Stimulated activated CD4-positive, alpha-beta T cell treated with anti-CD3 and anti-CD28 coated beads, Interleukin-12 subunit alpha, Interleukin-12 subunit beta, amount 100 ng/mL, for 48 hours (primary cell): ENCODE data around the gene IFRD2.
"Not testable (repeated sequence)": the region's sequence is repeated elsewhere in the genome, so short reads cannot be mapped to it uniquely, and the experiment has no call there.

Experiments used
- DNase-seq, 3 donors: peaks; one replicate each; pipeline ENCODE4 v3.0.0-alpha.2; 2020; ENCODE audit warnings: low read depth in 2 of 3, low spot score in 1 of 3

Gene IFRD2

DNA sequence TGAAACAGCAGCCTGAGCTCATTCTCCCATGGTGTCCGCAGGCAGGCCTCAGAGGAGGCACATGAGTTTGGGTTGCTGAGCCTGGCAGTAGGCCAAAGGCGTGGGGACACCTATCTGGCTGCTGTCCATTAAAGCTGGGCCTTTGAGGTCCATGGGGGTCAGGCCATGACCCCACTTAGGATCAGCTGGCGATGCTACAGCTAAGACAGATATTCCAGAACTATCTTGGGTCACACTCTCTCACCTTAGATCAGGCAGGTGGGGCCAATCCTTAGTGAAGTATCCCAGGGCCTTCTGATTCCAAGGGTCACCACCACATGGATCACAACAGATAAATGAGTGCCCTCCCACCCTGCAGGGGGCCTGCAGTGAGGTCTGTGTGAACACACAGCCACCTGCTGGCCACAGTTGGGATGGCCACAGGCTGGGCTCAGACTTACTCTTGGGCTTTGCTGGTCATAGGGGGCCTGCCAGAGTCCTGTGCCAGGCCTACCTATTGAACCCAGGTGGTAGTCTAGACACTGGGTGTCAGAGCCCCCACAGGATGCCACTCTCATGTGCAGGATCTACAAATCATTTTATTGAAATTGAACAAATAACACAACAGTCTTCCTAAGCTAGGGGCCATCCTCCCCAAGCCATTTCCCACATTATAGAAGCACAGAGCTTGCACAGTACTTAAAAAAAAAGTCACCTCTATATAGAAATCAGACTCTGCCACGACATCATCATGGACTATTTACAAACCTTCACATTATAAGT is 32.3 kb upstream of the IFRD2 start:
- peak in 2 of 3 donors; percentile 32 to 52 for DNase-seq

DNA sequence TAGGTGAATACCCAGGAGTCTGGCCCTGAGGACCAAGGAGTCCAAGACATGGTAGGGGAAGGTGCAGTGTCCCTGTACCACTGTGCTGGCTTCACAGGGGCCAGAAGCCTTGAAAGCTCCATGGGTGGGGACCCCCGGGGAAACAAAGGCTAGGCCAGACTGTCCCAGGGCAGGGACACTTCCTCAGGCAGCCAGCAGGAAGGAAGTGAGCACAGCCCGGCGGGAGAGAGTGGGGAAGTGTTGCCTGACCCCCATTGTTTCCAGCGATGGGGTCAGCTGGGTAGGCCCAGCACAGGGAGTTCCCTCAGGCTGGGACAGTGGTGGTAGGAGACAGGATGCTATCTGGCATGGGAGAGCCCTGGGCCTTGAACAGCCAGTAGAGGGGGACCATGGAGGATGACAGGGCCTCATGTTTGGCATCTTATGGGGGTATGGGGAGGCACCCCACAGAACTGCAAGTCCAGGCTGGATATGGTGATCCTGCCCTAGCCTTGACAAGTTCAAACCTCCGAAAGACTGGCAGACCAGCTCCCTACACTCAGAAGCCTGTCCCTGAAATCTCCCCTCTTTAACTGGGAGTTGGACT is 31.5 kb upstream of the IFRD2 start:
- no peak for DNase-seq

DNA sequence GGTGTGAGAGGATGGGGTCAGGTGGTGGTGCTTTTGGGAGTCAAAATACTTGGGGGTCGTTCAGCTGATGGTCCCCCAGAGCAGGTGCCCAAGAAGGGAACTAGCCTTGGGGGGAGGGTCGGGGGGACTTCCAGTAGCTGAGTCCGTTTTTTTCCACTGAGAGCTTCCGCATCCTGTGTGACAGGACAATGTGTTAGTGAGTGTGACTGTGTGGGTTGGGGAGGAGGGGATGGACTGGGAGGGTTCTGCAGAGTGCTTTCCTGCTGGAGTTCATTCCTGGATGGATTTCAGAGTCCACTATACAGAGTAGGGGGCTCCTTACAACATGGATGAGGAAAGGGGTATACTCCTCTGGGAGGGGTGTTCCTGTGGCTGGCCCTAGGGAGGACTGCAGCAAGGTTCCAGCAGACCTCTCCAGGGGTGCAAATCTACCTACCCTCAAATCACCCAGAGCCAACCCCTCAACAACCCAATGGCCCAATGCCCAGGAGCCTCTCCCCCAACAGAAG is 30.9 kb upstream of the IFRD2 start:
- DNase-seq, result no peak

DNA sequence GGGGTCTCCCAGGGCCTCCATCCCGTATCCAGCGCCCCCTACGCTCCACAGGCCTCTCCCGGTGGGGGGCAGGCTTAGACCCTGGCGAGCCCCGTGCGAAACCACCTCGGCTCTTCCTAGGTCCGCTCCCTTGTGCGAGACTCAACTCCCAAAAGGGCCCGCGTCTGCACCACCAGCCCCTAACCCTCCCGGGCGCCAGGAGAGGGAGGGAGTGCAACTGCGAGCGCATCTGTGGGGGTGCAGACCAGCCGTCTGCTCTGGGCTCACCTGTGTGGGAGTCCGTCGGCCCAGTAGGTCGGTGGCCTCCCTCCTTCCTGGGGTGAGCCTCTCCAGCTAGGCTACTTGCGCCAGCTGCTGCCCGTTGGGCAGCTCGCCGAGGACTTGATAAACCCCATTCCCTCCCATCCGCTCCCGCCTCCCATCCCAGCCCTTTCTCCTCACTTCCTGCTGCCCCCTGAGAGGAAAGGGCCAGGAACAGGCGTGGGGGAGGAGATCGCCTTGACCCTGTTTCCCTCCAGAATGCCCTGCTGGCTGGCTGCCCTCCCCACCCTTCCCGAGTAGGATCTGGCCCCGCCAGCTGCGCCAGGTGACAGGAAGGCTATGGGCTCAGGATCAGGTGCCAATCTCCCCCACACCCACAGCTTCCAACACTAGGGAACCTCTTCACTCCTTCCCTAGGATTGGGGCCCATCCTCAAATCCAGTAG is 30.3 kb upstream of the IFRD2 start, which contains the start of gene HYAL2:
Gene HYAL2, minus strand, starts transcription at position 360 of the 706 bp plus-strand sequence. CDS start 2,256 bp downstream, outside the sequence.
- no peak for DNase-seq

DNA sequence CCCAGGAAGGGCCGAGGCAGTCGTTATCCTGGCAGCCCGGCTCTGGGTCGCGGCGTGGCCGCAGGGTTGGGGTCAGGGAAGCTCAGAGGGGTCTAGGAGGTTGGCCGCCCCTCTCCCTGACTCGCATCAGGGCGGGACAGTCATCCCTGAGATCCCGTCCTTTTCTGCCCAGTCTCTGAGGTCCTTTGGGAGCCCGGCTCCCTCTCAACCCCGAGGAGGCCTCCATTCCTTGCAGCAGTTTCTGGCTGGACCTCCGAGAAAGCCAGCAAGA is 29.8 kb upstream of the IFRD2 start:
- no peak for DNase-seq

DNA sequence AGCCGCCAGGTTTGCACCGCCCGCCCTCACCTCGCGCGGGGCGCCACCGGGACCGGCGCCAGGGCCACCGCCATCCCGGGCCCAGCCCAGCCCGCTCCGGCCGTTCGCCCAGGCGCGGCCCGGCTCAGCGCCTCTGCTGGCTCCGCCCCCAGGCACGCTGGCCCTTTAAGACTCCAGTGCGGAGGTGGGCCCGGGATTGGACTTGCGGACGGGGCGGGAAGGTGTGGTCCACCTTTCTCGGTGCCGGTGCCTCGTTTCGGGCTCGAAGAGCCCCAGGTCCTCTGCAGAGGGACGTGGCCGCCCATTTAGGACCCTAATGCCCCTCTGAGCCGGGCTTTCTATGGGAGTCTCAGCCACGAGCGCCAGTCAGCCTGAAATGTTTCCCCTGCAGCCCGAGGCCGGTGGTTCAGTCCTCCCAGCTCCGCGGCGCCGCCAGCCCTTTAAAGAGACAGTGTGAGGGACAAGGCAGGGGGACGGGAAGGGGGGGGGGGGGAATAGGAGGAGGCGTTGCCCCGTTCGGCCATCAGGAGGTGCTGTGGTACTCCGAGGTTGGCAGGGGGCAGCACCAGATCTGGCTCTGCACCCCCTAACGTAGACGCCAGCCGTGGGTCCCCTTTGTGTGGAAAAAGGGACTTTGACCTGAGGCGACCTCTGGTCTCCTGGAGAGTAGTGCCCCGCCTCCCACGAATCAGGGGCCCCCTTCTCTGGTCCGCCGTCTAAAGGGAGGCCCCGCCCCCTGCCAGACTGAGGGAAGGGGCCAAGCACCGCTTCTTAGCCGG is 29.3 kb upstream of the IFRD2 start:
- DNase-seq, result peak; percentile 67 to 83 (median 67)

DNA sequence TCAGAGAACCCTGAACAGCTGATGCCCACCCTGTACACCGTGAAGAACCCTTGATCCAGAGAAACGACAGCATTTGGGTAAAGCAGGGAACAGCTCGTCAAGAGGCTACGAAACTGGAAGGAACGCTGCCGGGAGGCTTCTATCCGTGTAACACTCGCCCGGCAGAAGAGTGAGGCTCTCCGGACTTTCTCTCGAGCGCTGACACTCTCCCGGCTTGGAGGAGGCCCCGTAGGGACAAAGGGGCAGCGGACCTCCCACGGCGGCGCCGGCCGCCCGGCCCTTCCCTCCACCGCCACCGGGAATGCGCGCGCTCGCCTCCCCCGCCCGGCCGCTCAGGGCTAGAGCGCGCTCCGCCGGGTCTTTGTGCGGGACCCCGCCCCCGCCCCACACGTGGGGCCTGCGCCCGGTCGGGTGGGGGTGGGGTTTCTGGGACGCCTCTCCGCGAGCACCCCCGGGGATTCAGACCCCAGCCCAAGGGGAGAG is 28.7 kb upstream of the IFRD2 start:
- peak in 1 of 3 donors; percentile 61 for DNase-seq

DNA sequence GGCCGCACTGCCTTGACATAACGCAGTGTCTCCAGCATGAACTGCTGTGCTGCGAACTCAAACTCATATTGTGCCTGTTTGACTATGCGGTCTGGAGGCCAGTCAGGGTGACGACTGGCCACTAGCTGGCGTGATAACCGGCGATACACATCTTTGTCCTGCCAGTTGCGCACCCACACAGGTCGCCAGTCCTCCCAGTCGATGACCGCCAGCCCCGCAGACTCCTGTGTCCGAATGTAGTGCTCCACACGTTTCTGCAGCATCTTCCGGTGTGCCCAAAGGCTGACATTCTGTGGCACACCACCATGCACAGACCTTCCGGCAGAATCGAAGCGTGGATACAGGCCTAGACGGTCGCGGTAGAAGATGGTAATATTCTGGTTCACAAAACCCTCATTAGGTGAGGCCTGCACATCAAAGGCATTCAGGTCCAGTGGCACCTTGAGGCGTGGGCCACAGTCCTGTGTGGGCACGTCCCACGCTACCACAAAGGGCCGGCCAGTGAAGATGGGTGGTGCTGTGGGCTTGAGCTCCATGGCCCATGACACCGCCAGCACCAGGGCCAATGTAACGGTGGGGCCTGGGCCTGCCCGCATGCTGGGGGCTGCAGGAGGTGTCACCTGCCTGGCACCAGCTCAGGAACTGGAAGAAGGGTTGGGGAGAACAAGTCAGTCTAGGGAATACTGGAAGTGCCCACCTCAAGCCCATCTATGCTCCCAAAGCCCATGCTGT is 27.8 kb upstream of the IFRD2 start:
- no peak for DNase-seq

DNA sequence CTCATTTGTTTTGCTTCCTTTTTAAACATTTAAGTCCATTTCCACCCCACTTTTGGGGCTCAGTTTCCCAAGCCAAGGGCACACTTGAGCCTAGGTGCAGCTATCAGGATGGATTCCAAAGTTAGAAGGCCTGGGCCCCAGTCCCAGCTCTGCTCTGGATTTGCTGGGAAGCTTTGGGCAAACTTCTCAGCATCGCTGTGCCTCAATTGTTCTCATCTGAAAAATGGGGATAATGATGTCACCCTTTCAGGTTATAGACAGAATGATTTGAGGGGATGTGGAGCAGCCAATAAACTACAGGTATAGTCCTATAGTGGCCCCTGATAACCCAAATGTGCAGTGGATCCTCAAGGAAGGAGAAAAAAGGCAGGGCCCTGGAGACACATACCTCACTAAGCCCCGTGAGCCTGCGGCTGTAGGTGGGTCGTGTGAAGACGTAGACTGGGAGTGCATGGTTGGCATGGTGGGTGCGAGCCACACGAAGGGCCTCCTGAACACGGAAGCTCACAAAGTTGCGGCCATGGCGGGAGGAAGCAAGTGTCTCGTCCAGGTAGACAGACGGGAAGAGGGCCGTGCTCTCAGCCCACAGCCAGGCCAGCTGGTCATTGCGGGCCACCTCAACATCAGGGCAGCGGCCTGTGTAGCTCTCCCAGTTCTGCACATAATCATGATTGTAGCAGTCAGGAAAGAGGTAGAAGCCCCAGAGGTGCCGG is 27.1 kb upstream of the IFRD2 start:
- no peak for DNase-seq

DNA sequence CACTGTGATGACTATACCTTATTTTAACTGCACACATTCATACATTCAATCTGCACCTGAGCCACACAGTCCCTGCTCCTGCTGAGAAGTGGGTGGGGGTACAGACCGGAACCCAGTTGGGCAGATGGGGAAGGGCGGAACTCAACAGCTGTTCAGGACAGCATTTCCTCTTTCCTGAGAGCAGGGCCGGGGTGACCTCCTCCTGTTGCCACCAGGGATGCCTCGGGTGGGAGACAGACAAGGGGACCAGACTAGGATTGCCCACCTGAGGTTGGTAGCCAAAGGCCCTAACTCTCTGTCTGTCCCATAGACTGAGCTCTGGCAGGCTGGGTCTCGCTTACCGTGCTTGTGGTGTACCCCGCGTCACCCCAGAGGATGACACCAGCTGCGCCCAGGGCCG is 26.4 kb upstream of the IFRD2 start:
- DNase-seq, result no peak

DNA sequence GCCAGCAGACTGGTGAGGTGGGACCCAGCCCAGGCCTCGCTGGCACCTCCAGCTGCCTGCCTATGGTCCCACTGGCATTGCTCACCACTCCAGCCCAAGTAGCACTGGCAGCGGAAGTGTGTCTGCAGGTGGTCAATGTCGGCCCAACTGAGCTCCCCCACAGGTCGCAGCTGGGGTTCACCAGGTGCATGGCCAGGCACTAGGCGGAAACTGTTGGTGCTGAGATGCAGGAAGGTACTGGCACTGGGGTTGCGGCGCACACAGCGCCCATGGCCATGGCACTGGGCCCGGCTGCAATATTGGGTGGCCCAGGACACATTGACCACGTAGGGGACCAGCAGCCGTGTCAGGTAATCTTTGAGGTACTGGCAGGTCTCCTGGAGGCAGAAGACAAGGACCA is 25.9 kb upstream of the IFRD2 start:
- DNase-seq, result no peak

DNA sequence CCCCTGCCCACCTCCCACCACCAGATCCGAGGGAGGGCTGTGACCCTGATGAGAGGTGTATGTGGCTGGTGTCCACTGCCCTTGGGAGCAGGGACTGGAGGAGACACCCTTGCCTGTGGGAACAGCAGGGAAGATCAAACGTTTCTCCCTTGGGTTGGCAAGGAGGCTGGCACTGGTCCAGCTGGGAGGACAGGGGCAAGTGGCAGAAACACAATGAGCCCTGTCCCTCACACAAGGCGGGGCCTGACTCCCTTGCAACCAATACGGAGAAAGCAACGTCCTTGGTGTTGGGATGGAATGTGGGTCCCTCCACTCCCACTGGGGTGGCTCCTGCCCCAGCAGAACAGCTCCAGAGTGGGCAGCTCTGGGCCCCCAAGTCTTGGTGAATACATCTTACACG is 25.1 kb upstream of the IFRD2 start:
- DNase-seq, result no peak

DNA sequence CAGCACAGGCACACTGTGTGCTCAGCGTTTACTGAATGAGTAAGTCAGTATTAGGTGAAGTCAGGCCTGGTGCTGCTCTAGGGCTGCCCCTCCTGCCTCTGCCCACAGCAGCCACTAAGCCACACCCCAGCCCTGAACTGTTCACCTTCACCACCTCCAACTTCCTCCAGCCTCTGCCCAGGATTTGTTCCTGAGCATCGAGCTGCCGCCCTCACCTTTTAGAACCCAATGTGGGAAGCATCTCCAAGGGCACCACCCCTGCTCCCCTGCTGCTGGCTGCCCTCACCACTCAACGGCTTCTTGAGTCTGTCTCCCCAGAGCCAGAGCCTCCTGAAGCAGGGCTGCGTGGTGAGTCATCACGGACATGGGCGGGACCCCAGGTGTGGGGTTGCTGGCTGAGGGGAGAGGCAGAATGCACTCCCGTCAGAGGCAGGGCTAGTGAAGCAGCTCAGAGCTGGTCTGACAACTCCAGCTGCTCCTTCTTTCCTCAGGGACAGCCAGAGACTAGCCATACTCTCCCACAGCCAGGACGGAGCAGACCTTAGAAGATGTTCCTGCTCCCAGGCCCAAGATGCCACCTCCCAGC is 24.5 kb upstream of the IFRD2 start:
- DNase-seq, result no peak

DNA sequence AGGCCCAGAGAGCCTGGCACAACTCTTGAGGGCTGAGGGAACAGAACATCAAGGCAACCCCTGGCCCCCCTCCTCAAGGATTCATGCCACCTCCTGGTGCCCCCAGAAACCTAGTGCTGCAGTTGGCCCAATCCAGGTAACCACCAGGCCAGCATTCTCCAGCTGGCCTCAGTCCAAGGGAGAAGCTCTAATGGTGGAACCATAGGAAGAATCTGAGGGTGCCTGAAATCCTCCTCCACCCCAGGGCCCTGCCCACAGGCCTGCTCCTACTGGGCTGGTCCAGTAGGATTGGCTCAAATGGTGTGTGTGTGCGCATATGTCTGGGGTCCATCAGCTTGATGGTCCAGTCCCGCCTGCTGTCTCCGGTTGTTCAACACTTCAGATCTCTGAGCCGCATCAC is 22.6 kb upstream of the IFRD2 start:
- DNase-seq, result no peak

DNA sequence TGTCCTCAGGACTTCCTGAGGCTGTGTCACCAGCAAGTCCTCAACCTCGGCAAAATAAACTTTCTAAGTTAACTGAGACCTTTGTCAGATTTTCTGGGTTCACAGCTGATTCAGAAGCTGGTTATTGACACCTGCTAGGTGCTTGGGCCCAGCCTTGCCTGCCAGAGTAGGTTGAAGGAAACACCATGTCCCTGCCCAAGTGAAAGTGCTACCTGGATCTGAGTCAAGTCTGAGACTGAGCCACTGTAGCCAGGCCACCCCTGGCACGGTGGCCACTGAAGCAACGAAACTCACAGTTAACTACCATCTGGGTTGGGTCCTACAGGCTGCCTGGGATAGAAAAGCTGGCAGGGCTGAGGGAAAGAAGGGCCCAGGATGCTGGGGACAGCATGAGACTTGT is 22.1 kb upstream of the IFRD2 start:
- DNase-seq, result no peak

DNA sequence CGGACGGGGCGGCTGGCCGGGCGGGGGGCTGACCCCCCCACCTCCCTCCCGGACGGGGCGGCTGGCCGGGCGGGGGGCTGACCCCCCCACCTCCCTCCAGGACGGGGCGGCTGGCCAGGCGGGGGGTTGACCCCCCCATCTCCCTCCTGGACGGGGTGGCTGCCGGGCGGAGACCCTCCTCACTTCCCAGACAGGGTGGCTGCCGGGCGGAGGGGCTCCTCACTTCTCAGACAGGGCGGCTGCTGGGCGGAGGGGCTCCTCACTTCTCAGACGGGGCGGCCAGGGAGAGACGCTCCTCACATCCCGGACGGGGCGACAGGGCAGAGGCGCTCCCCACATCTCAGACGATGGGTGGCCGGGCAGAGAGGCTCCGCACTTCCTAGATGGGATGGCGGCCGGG is 19.8 kb upstream of the IFRD2 start:
- not testable (repeated sequence) for DNase-seq

DNA sequence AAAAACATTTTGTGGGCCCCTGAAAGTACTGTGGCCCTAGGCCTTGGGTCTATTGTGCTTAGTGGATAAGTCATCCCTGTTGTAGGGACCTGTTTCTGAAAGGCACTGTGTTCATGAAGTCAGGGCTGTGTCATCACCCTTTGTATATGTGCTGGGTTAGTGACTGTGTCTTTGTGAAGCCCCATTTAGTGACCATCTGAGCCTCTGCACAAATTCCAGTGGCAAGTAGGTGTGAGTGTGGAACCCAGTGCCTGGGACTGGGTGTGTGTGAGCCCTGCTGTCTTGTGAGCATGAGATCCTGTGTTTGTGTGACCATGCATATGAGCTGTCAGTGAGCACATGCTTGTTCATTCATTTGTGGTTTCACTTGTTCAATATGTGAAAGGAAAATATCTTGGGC is 12.4 kb upstream of the IFRD2 start:
- DNase-seq, result no peak

DNA sequence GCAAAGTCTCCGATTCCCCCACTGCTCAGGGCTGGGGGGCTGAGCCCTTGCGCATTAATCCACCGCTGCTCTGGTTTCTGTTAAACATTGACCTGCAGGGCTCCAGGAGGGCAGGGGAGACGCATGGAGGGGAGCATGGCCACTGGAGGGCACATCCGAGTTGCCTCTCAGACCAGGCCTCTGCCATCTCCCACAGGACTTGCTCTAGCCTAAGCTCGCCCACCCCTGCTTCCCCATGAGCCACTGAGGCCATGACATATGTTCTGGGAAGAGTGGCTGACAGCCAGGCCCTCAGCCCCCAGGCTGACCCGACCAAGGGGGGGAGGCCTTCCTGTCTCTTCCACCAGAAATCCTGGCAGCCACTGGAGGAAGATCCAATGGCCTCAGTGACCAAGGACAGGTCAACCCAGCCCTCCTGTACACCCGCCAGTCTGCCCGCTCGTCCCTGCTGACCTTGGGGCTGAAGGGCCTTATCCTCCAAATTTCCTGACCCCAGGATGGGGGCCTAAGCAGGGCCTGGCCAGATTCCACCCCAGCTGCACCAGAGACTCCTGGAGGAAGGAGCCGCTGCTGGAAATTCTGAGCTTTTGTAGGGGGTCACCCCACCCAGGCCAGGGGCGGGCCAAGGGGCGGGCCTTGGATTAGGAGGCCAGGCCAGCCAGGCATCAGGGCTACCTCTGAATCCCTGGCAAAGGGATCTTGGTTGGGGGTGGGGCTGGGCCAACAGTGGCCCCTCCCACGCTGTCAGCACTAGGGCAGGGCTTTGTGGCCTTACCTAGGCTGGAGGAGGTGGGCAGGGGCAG is 11.0 kb upstream of the IFRD2 start, which contains the start of gene HYAL1:
Gene HYAL1, minus strand, starts transcription at position 562 of the 803 bp plus-strand sequence. CDS start 618 bp downstream, outside the sequence.
- DNase-seq, result no peak
